GM19395 (cell line): Measurements from ENCODE around the gene GCLM.
A peak's percentile ranks its signal among the peaks of the same experiment; 100 is the strongest.
"Not testable (repeated sequence)": the region's sequence is repeated elsewhere in the genome, so short reads cannot be mapped to it uniquely, and the experiment has no call there.

Experiments
- ATAC-seq: cut with Tn5 transposase; IDR thresholded peaks from one replicate; pipeline ENCODE4 v1.9.1; 2021; ENCODE audit warnings: mild to moderate bottlenecking, moderate library complexity; ENCODE audit not compliant: unreplicated experiment

The GCLM gene

GRCh38 chr1:93899543-93900207, 9.6 kb downstream of the GCLM start:
- ATAC-seq, result no peak

GRCh38 chr1:93888900-93889299, 20.3 kb downstream of the GCLM start:
- no peak for ATAC-seq

GRCh38 chr1:93882269-93882668, 27.0 kb downstream of the GCLM start:
- ATAC-seq, result no peak

GRCh38 chr1:93880731-93881130, 28.5 kb downstream of the GCLM start:
- ATAC-seq, result no peak

GRCh38 chr1:93878889-93879586, 30.2 kb downstream of the GCLM start, which contains the start of gene DNTTIP2:
Gene DNTTIP2, minus strand, starts transcription at chr1:93879206. Its CDS starts 58 bp downstream, at chr1:93879148.
- ATAC-seq, result peak; percentile 97

- ATAC-seq, result peak; percentile 58
These were observed 30.7 kb downstream of the GCLM start for GRCh38 chr1:93878501-93878888.

GRCh38 chr1:93877529-93877928, 31.7 kb downstream of the GCLM start:
- ATAC-seq, result no peak

GRCh38 chr1:93876244-93876643, 33.0 kb downstream of the GCLM start:
- ATAC-seq, result no peak

GRCh38 chr1:93874025-93874651, 35.1 kb downstream of the GCLM start:
- ATAC-seq, result no peak

GRCh38 chr1:93871366-93871765, 37.9 kb downstream of the GCLM start:
- ATAC-seq, result no peak

GRCh38 chr1:93869653-93870052, 39.6 kb downstream of the GCLM start:
- ATAC-seq, result no peak

- ATAC-seq, result not testable (repeated sequence)
These were observed 40.7 kb downstream of the GCLM start for GRCh38 chr1:93868492-93868891.

- no peak for ATAC-seq
These were observed 44.0 kb downstream of the GCLM start for GRCh38 chr1:93865253-93865652.

GRCh38 chr1:93864175-93864574, 45.1 kb downstream of the GCLM start:
- no peak for ATAC-seq

GRCh38 chr1:93857653-93858052, 51.6 kb downstream of the GCLM start:
- ATAC-seq, result not testable (repeated sequence)

- ATAC-seq, result not testable (repeated sequence)
These were observed 53.2 kb downstream of the GCLM start for GRCh38 chr1:93855983-93856382.

- no peak for ATAC-seq
These were observed 55.3 kb downstream of the GCLM start for GRCh38 chr1:93853940-93854339.

- ATAC-seq, result no peak
These were observed 57.4 kb downstream of the GCLM start for GRCh38 chr1:93851878-93852277.

- no peak for ATAC-seq
These were observed 57.9 kb downstream of the GCLM start for GRCh38 chr1:93851327-93851712.

GRCh38 chr1:93850687-93851326, 58.4 kb downstream of the GCLM start:
- not testable (repeated sequence) for ATAC-seq

- ATAC-seq, result no peak
These were observed 60.8 kb downstream of the GCLM start for GRCh38 chr1:93848350-93848883.
